Measurements from ENCODE around the gene OR51B6.

Gene OR51B6

GRCh38 chr11:5366856-5367255 is 15.5 kb downstream of the OR51B6 start:
- no peaks in the 10 kb centered on the region for H3K27me3 ChIP-seq (ENCODE audit: control insufficient read depth in 1 of 2, insufficient read depth in 2 of 2, low read length in 2 of 2)
- no peak overlapping the region for H3K4me3 ChIP-seq (ENCODE audit: low read depth in 1 of 2, low read length in 2 of 2)
- H3K9me3 ChIP-seq (ENCODE audit: low read length) = no peaks in the 10 kb centered on the region
- no peaks in the 10 kb centered on the region for H3K36me3 ChIP-seq (ENCODE audit: insufficient read depth, low read length)
- H3K27ac ChIP-seq (ENCODE audit: low read depth, low read length) = no peak overlapping the region
- no peak overlapping the region for H3K9ac ChIP-seq (ENCODE audit: low read length)
- H3K4me1 ChIP-seq (ENCODE audit: insufficient read depth, low read length) = no peaks in the 10 kb centered on the region

GRCh38 chr11:5367448-5368074 is 16.3 kb downstream of the OR51B6 start:
- Histone ChIP-seq H3K36me3 (ENCODE audit: insufficient read depth, low read length) (no peaks in the 10 kb centered on the region), H3K4me3 (ENCODE audit: low read depth in 1 of 2, low read length in 2 of 2) (no peak overlapping the region), H3K9ac (ENCODE audit: low read length) (no peak overlapping the region), H3K4me1 (ENCODE audit: insufficient read depth, low read length) (no peaks in the 10 kb centered on the region), H3K9me3 (ENCODE audit: low read length) (no peaks in the 10 kb centered on the region), H3K27me3 (ENCODE audit: control insufficient read depth in 1 of 2, insufficient read depth in 2 of 2, low read length in 2 of 2) (no peaks in the 10 kb centered on the region), H3K27ac (ENCODE audit: low read depth, low read length) (no peak overlapping the region)

GRCh38 chr11:5368502-5369043 is 17.3 kb downstream of the OR51B6 start:
- Histone ChIP-seq H3K9me3 (ENCODE audit: low read length) (no peaks in the 10 kb centered on the region), H3K36me3 (ENCODE audit: insufficient read depth, low read length) (no peaks in the 10 kb centered on the region), H3K4me1 (ENCODE audit: insufficient read depth, low read length) (no peaks in the 10 kb centered on the region), H3K9ac (ENCODE audit: low read length) (no peak overlapping the region), H3K27me3 (ENCODE audit: control insufficient read depth in 1 of 2, insufficient read depth in 2 of 2, low read length in 2 of 2) (no peaks in the 10 kb centered on the region), H3K27ac (ENCODE audit: low read depth, low read length) (no peak overlapping the region), H3K4me3 (ENCODE audit: low read depth in 1 of 2, low read length in 2 of 2) (no peak overlapping the region)

GRCh38 chr11:5369789-5370188 is 18.5 kb downstream of the OR51B6 start:
- H3K9ac ChIP-seq (ENCODE audit: low read length) = no peak overlapping the region
- H3K36me3 ChIP-seq (ENCODE audit: insufficient read depth, low read length) = no peaks in the 10 kb centered on the region
- no peaks in the 10 kb centered on the region for H3K9me3 ChIP-seq (ENCODE audit: low read length)
- no peaks in the 10 kb centered on the region for H3K4me1 ChIP-seq (ENCODE audit: insufficient read depth, low read length)
- no peak overlapping the region for H3K27ac ChIP-seq (ENCODE audit: low read depth, low read length)
- no peaks in the 10 kb centered on the region for H3K27me3 ChIP-seq (ENCODE audit: control insufficient read depth in 1 of 2, insufficient read depth in 2 of 2, low read length in 2 of 2)
- H3K4me3 ChIP-seq (ENCODE audit: low read depth in 1 of 2, low read length in 2 of 2) = no peak overlapping the region

- H3K4me3 ChIP-seq (ENCODE audit: low read depth in 1 of 2, low read length in 2 of 2) = no peak overlapping the region
- no peaks in the 10 kb centered on the region for H3K4me1 ChIP-seq (ENCODE audit: insufficient read depth, low read length)
- H3K36me3 ChIP-seq (ENCODE audit: insufficient read depth, low read length) = no peaks in the 10 kb centered on the region
- H3K27me3 ChIP-seq (ENCODE audit: control insufficient read depth in 1 of 2, insufficient read depth in 2 of 2, low read length in 2 of 2) = no peaks in the 10 kb centered on the region
- no peaks in the 10 kb centered on the region for H3K9me3 ChIP-seq (ENCODE audit: low read length)
- H3K9ac ChIP-seq (ENCODE audit: low read length) = no peak overlapping the region
- H3K27ac ChIP-seq (ENCODE audit: low read depth, low read length) = no peak overlapping the region
Observed at GRCh38 chr11:5380740-5381342, 29.5 kb downstream of the OR51B6 start.

GRCh38 chr11:5383576-5383975 is 32.3 kb downstream of the OR51B6 start, which contains the start of gene OR51M1:
Gene OR51M1 (plus strand): TSS chr11:5383812. CDS start chr11:5389399, 5,587 bp downstream.
- H3K4me1 ChIP-seq (ENCODE audit: insufficient read depth, low read length) = no peaks in the 10 kb centered on the region
- no peaks in the 10 kb centered on the region for H3K36me3 ChIP-seq (ENCODE audit: insufficient read depth, low read length)
- no peak within 1 kb of the TSS for H3K27ac ChIP-seq (ENCODE audit: low read depth, low read length)
- H3K27me3 ChIP-seq (ENCODE audit: control insufficient read depth in 1 of 2, insufficient read depth in 2 of 2, low read length in 2 of 2) = no peaks in the 10 kb centered on the region
- H3K9ac ChIP-seq (ENCODE audit: low read length) = no peak within 1 kb of the TSS
- no peaks in the 10 kb centered on the region for H3K9me3 ChIP-seq (ENCODE audit: low read length)
- H3K4me3 ChIP-seq (ENCODE audit: low read depth in 1 of 2, low read length in 2 of 2) = no peak within 1 kb of the TSS

- H3K27ac ChIP-seq (ENCODE audit: low read depth, low read length) = no peak overlapping the region
- H3K27me3 ChIP-seq (ENCODE audit: control insufficient read depth in 1 of 2, insufficient read depth in 2 of 2, low read length in 2 of 2) = no peaks in the 10 kb centered on the region
- no peaks in the 10 kb centered on the region for H3K4me1 ChIP-seq (ENCODE audit: insufficient read depth, low read length)
- H3K36me3 ChIP-seq (ENCODE audit: insufficient read depth, low read length) = no peaks in the 10 kb centered on the region
- no peak overlapping the region for H3K9ac ChIP-seq (ENCODE audit: low read length)
- no peak overlapping the region for H3K4me3 ChIP-seq (ENCODE audit: low read depth in 1 of 2, low read length in 2 of 2)
- no peaks in the 10 kb centered on the region for H3K9me3 ChIP-seq (ENCODE audit: low read length)
Observed at GRCh38 chr11:5384335-5384734, 33.0 kb downstream of the OR51B6 start.

- no peaks in the 10 kb centered on the region for H3K27me3 ChIP-seq (ENCODE audit: control insufficient read depth in 1 of 2, insufficient read depth in 2 of 2, low read length in 2 of 2)
- no peaks in the 10 kb centered on the region for H3K4me1 ChIP-seq (ENCODE audit: insufficient read depth, low read length)
- no peak overlapping the region for H3K9ac ChIP-seq (ENCODE audit: low read length)
- H3K4me3 ChIP-seq (ENCODE audit: low read depth in 1 of 2, low read length in 2 of 2) = no peak overlapping the region
- no peaks in the 10 kb centered on the region for H3K36me3 ChIP-seq (ENCODE audit: insufficient read depth, low read length)
- no peaks in the 10 kb centered on the region for H3K9me3 ChIP-seq (ENCODE audit: low read length)
- H3K27ac ChIP-seq (ENCODE audit: low read depth, low read length) = no peak overlapping the region
Observed at GRCh38 chr11:5390210-5390609, 38.9 kb downstream of the OR51B6 start.

- no peaks in the 10 kb centered on the region for H3K27me3 ChIP-seq (ENCODE audit: control insufficient read depth in 1 of 2, insufficient read depth in 2 of 2, low read length in 2 of 2)
- H3K27ac ChIP-seq (ENCODE audit: low read depth, low read length) = no peak overlapping the region
- no peak overlapping the region for H3K9ac ChIP-seq (ENCODE audit: low read length)
- no peak overlapping the region for H3K4me3 ChIP-seq (ENCODE audit: low read depth in 1 of 2, low read length in 2 of 2)
- H3K9me3 ChIP-seq (ENCODE audit: low read length) = no peaks in the 10 kb centered on the region
- H3K36me3 ChIP-seq (ENCODE audit: insufficient read depth, low read length) = no peaks in the 10 kb centered on the region
- no peaks in the 10 kb centered on the region for H3K4me1 ChIP-seq (ENCODE audit: insufficient read depth, low read length)
Observed at GRCh38 chr11:5394091-5394490, 42.8 kb downstream of the OR51B6 start.

- no peaks in the 10 kb centered on the region for H3K4me1 ChIP-seq (ENCODE audit: insufficient read depth, low read length)
- H3K27me3 ChIP-seq (ENCODE audit: control insufficient read depth in 1 of 2, insufficient read depth in 2 of 2, low read length in 2 of 2) = no peaks in the 10 kb centered on the region
- no peak overlapping the region for H3K9ac ChIP-seq (ENCODE audit: low read length)
- H3K36me3 ChIP-seq (ENCODE audit: insufficient read depth, low read length) = no peaks in the 10 kb centered on the region
- no peak overlapping the region for H3K27ac ChIP-seq (ENCODE audit: low read depth, low read length)
- H3K9me3 ChIP-seq (ENCODE audit: low read length) = no peaks in the 10 kb centered on the region
- H3K4me3 ChIP-seq (ENCODE audit: low read depth in 1 of 2, low read length in 2 of 2) = no peak overlapping the region
Observed at GRCh38 chr11:5398936-5399335, 47.6 kb downstream of the OR51B6 start.

Measured in muscle layer of colon (tissue), 2 donors.